PFSK-1 (cell line): ENCODE data around the gene SLC25A45.

Experiments used
- FOXP2 ChIP-seq: optimal IDR thresholded peaks from 2 replicates; pipeline ENCODE3; 2011; ENCODE audit warnings: borderline replicate concordance, control low read depth, inconsistent platforms; ENCODE audit not compliant: insufficient read depth; ENCODE audit errors: extremely low read length, extremely low read depth
- POLR2AphosphoS5 ChIP-seq: IDR thresholded peaks from 2 replicates; pipeline ENCODE4 v1.6.1; 2012; ENCODE audit warnings: low read depth, mild to moderate bottlenecking, control low read depth, low read length, moderate library complexity
- REST ChIP-seq, 2 experiments: IDR thresholded peaks; 2 replicates each; pipeline versions ENCODE4 v1.6.1 to v1.8.0; 2011 to 2012; ENCODE audit warnings: low read depth in 2 of 2, low read length in 2 of 2, control low read depth in 1 of 2, inconsistent platforms in 1 of 2, mild to moderate bottlenecking in 1 of 2, moderate library complexity in 1 of 2; ENCODE audit not compliant: insufficient read depth in 1 of 2
- SIN3A ChIP-seq: IDR thresholded peaks from 2 replicates; pipeline ENCODE4 v1.6.1; 2012; ENCODE audit warnings: mild to moderate bottlenecking, low read length, moderate library complexity, borderline replicate concordance; ENCODE audit not compliant: insufficient read depth
- TAF1 ChIP-seq: IDR thresholded peaks from 2 replicates; pipeline ENCODE4 v1.6.1; 2012; ENCODE audit warnings: low read length, control low read depth, borderline replicate concordance; ENCODE audit not compliant: insufficient read depth

The SLC25A45 gene

GRCh38 chr11:65416341-65416824 lies 33.9 kb upstream of the SLC25A45 start:
- TF ChIP-seq POLR2AphosphoS5: peak; percentile 76; the same call in 1 of the 2 replicates
- TF ChIP-seq REST (IDR thresholded peaks at IDR 0.05; ENCODE audit: insufficient read depth in 1 of 2, low read depth in 2 of 2, low read length in 2 of 2): no peak
- TF ChIP-seq SIN3A: no peak
- no peak for TF ChIP-seq FOXP2
- TF ChIP-seq TAF1: no peak

GRCh38 chr11:65415499-65416340 lies 33.3 kb upstream of the SLC25A45 start:
- TF ChIP-seq FOXP2: no peak
- peak; percentile 75 for TF ChIP-seq POLR2AphosphoS5
- no peak for TF ChIP-seq REST (IDR thresholded peaks at IDR 0.05; ENCODE audit: insufficient read depth in 1 of 2, low read depth in 2 of 2, low read length in 2 of 2)
- no peak for TF ChIP-seq SIN3A
- TF ChIP-seq TAF1: 0 out of 2 replicates have a peak, but pooled peaks have one; percentile 20

GRCh38 chr11:65414776-65415498 lies 32.5 kb upstream of the SLC25A45 start:
- TF ChIP-seq TAF1 (no peak), REST (IDR thresholded peaks at IDR 0.05; ENCODE audit: insufficient read depth in 1 of 2, low read depth in 2 of 2, low read length in 2 of 2) (no peak), SIN3A (no peak), POLR2AphosphoS5 (no peak; the same call in 1 of the 2 replicates), FOXP2 (no peak)

DNA sequence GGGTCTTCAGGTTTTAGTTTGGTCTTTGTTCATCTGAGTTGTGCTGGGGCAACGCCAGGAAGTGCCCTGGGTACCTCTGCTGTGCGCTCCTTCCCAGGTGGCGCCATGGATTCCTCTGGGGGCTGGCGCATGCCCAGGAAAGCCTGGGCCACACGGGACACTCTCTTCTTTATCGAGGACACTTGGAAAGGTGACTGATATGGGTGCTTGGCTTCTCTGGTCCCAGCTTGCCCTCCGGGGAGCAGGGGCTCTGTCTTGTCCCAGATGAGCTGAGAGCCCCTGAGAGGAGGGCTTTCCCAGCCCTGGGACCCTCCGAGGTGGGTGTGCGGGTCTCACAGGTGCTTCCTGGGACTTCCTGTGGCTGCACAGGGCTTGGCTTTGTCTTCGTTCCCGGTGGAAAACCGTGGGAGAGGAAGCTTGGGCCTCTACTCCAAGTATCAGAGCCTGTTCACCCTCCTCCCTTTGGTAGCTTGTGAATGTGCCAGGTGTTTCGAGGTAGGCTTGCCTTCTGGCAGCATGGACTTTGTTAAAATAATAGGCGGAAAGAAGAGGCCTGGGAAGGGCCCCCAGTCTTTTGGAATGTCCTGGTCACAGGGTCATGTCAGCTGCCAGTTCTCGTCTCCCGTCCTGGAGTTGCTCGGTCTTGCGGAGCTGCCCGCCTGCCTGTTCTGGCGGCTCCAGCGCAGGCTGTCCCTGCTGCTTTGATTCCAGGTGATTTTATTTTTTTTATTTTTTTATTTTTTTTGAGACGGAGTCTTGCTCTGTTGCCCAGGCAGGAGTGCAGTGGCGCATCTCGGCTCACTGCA lies 30.0 kb upstream of the SLC25A45 start:
- TF ChIP-seq FOXP2 (no peak), SIN3A (no peak), TAF1 (no peak), POLR2AphosphoS5 (no peak), REST (IDR thresholded peaks at IDR 0.05; ENCODE audit: insufficient read depth in 1 of 2, low read depth in 2 of 2, low read length in 2 of 2) (no peak)
